IMR-90 (cell line): Measurements from ENCODE around the gene LEPROT.

Experiments
- CHD1 ChIP-seq: IDR thresholded peaks from 2 replicates; pipeline ENCODE4 v1.6.1; 2012; ENCODE audit warnings: low read depth, low read length, improper control_type of control experiment
- CTCF ChIP-seq: conservative IDR thresholded peaks from 2 replicates; pipeline ENCODE4 v1.5.1; 2012; ENCODE audit warnings: mild to moderate bottlenecking, low read depth, low read length, improper control_type of control experiment
- RAD21 ChIP-seq: IDR thresholded peaks from 2 replicates; pipeline ENCODE4 v1.6.1; 2012; ENCODE audit warnings: low read length, improper control_type of control experiment
- RCOR1 ChIP-seq: IDR thresholded peaks from 2 replicates; pipeline ENCODE4 v1.6.1; 2012; ENCODE audit warnings: mild to moderate bottlenecking, low read length, improper control_type of control experiment; ENCODE audit not compliant: insufficient replicate concordance
- USF2 ChIP-seq: fragments of 150-350 bp; IDR thresholded peaks from 2 replicates; pipeline ENCODE4 v1.6.1; 2017; ENCODE audit warnings: mild to moderate bottlenecking, antibody characterized with exemption, low read length, low read depth

GRCh38 chr1:65471861-65472332 lies 51.4 kb downstream of the LEPROT start:
- no peak for TF ChIP-seq RCOR1
- TF ChIP-seq CTCF = no peak
- no peak for TF ChIP-seq RAD21
- TF ChIP-seq CHD1 = no peak
- no peak for TF ChIP-seq USF2
